ENCODE measurements around the gene BAIAP2. TPM values are rescaled to one million over a fixed set of nuclear protein-coding genes. Genes with fewer than 3 reads are reported as not detected.
A peak's percentile ranks its signal among the peaks of the same experiment; 100 is the strongest.

The BAIAP2 gene
- total and polyA plus RNA-seq, 3 experiments from 2014 or later, result 5.3 to 8.8 (median 6.6) TPM

- Histone ChIP-seq H3K4me1 (ENCODE audit: insufficient read depth, low read length) (peaks cover 51% of the 10 kb centered on the region), H3K27ac (ENCODE audit: low read depth, low read length) (peak overlapping the region; percentile 76), H3K27me3 (ENCODE audit: insufficient read depth, low read length, poor library complexity, severe bottlenecking) (no peaks in the 10 kb centered on the region), H3K4me3 (ENCODE audit: low read length) (peak overlapping the region; percentile 47), H3K9me3 (ENCODE audit: low read length) (no peaks in the 10 kb centered on the region), H3K36me3 (ENCODE audit: insufficient read depth, low read length) (no peaks in the 10 kb centered on the region)
- Mint-ChIP-seq H3K36me3 (no peaks in the 10 kb centered on the region), H3K4me1 (peaks cover 27 to 65% (median 42%) of the 10 kb centered on the region in 3 donors), H3K9me3 (peaks cover 0 to 2% (median 0%) of the 10 kb centered on the region in 5 donors), H3K27me3 (peaks cover 0 to 2% of the 10 kb centered on the region in 2 donors), H3K4me3 (peak overlapping the region; percentile 45 to 88 (median 74)), H3K27ac (peak overlapping the region; percentile 79 to 98 (median 92))
- POLR2A ChIA-PET, result interaction anchor here (1.4 kb wide), 1 partner anchor 59 kb away, joined by 5 read pairs; no protein-coding TSS in a partner anchor
- peak; percentile 75 to 96 (median 86) for DNase-seq
- CTCF ChIA-PET, result interaction anchor here (0.7 to 2.5 kb wide), 5 partner anchors 9 to 520 kb away, joined by 3 to 11 read pairs (median 4); no protein-coding TSS in a partner anchor
Observed at GRCh38 chr17:81094509-81095382, 59.8 kb downstream of the BAIAP2 start.

GRCh38 chr17:81095383-81095762 lies 60.4 kb downstream of the BAIAP2 start:
- ChIA-PET POLR2A (interaction anchor here (1.4 kb wide), 1 partner anchor 60 kb away, joined by 5 read pairs; no protein-coding TSS in a partner anchor), CTCF (interaction anchor here (1.0 to 2.5 kb wide), 4 partner anchors 59 to 77 kb away, joined by 3 to 11 read pairs (median 6); no protein-coding TSS in a partner anchor)
- Histone ChIP-seq H3K4me1 (ENCODE audit: insufficient read depth, low read length) (peaks cover 51% of the 10 kb centered on the region), H3K36me3 (ENCODE audit: insufficient read depth, low read length) (no peaks in the 10 kb centered on the region), H3K27me3 (ENCODE audit: insufficient read depth, low read length, poor library complexity, severe bottlenecking) (no peaks in the 10 kb centered on the region), H3K4me3 (ENCODE audit: low read length) (peak overlapping the region; percentile 43), H3K27ac (ENCODE audit: low read depth, low read length) (peak overlapping the region; percentile 76), H3K9me3 (ENCODE audit: low read length) (no peaks in the 10 kb centered on the region)
- Mint-ChIP-seq H3K4me1 (peaks cover 27 to 62% (median 41%) of the 10 kb centered on the region in 3 donors), H3K36me3 (no peaks in the 10 kb centered on the region), H3K27me3 (peaks cover 0 to 3% of the 10 kb centered on the region in 2 donors), H3K27ac (peak overlapping the region in 7 of 8 donors; percentile 79 to 98 (median 93)), H3K4me3 (peak overlapping the region; percentile 30 to 88 (median 74)), H3K9me3 (peaks cover 0 to 2% (median 0%) of the 10 kb centered on the region in 5 donors)
- DNase-seq, result peak in 4 of 5 donors; percentile 21 to 68 (median 32)

- ChIA-PET POLR2A (no interaction called here), CTCF (interaction anchor here (0.7 to 3.9 kb wide), 6 partner anchors 8 to 110 kb away, joined by 3 to 30 read pairs (median 5); no protein-coding TSS in a partner anchor)
- Mint-ChIP-seq H3K36me3 (no peaks in the 10 kb centered on the region), H3K4me1 (peaks cover 27 to 59% (median 36%) of the 10 kb centered on the region in 3 donors), H3K27me3 (peaks cover 0 to 3% of the 10 kb centered on the region in 2 donors), H3K9me3 (peaks cover 0 to 2% (median 0%) of the 10 kb centered on the region in 5 donors), H3K27ac (peak overlapping the region in 6 of 8 donors; percentile 17 to 97 (median 44)), H3K4me3 (peak overlapping the region in 3 of 7 donors; percentile 23 to 56 (median 44))
- no peaks in the 10 kb centered on the region for H3K9me3 ChIP-seq (ENCODE audit: low read length)
- peak overlapping the region; percentile 31 for H3K27ac ChIP-seq (ENCODE audit: low read depth, low read length)
- H3K4me1 ChIP-seq (ENCODE audit: insufficient read depth, low read length), result peaks cover 54% of the 10 kb centered on the region
- no peaks in the 10 kb centered on the region for H3K36me3 ChIP-seq (ENCODE audit: insufficient read depth, low read length)
- no peaks in the 10 kb centered on the region for H3K27me3 ChIP-seq (ENCODE audit: insufficient read depth, low read length, poor library complexity, severe bottlenecking)
- no peak for DNase-seq
- H3K4me3 ChIP-seq (ENCODE audit: low read length), result no peak overlapping the region
Observed at GRCh38 chr17:81096741-81097133, 61.8 kb downstream of the BAIAP2 start.

- Mint-ChIP-seq H3K4me1 (peaks cover 27 to 58% (median 36%) of the 10 kb centered on the region in 3 donors), H3K27me3 (peaks cover 0 to 3% of the 10 kb centered on the region in 2 donors), H3K9me3 (peaks cover 0 to 2% (median 0%) of the 10 kb centered on the region in 5 donors), H3K4me3 (peak overlapping the region in 3 of 7 donors; percentile 41 to 55 (median 44)), H3K36me3 (no peaks in the 10 kb centered on the region), H3K27ac (peak overlapping the region in 2 of 8 donors; percentile 17 to 97)
- Histone ChIP-seq H3K27me3 (ENCODE audit: insufficient read depth, low read length, poor library complexity, severe bottlenecking) (no peaks in the 10 kb centered on the region), H3K4me1 (ENCODE audit: insufficient read depth, low read length) (peaks cover 54% of the 10 kb centered on the region), H3K4me3 (ENCODE audit: low read length) (no peak overlapping the region), H3K9me3 (ENCODE audit: low read length) (no peaks in the 10 kb centered on the region), H3K27ac (ENCODE audit: low read depth, low read length) (peak overlapping the region; percentile 59), H3K36me3 (ENCODE audit: insufficient read depth, low read length) (no peaks in the 10 kb centered on the region)
- ChIA-PET CTCF (interaction anchor here (0.6 to 3.9 kb wide), 12 partner anchors 9 to 111 kb away, joined by 3 to 30 read pairs (median 4); no protein-coding TSS in a partner anchor), POLR2A (no interaction called here)
- peak; percentile 27 to 82 (median 52) for DNase-seq
Observed at GRCh38 chr17:81097134-81097942, 62.4 kb downstream of the BAIAP2 start.

GRCh38 chr17:81097943-81098308 lies 63.0 kb downstream of the BAIAP2 start:
- Mint-ChIP-seq H3K27ac (peak overlapping the region in 1 of 8 donors; percentile 22), H3K4me3 (no peak overlapping the region), H3K27me3 (peaks cover 0 to 3% of the 10 kb centered on the region in 2 donors), H3K4me1 (peaks cover 27 to 55% (median 34%) of the 10 kb centered on the region in 3 donors), H3K36me3 (no peaks in the 10 kb centered on the region), H3K9me3 (peaks cover 0 to 2% (median 0%) of the 10 kb centered on the region in 5 donors)
- CTCF ChIA-PET, result interaction anchor here (0.6 to 3.9 kb wide), 9 partner anchors 19 to 109 kb away, joined by 3 to 30 read pairs (median 6); no protein-coding TSS in a partner anchor
- H3K36me3 ChIP-seq (ENCODE audit: insufficient read depth, low read length), result no peaks in the 10 kb centered on the region
- POLR2A ChIA-PET, result no interaction called here
- no peak for DNase-seq
- peaks cover 54% of the 10 kb centered on the region for H3K4me1 ChIP-seq (ENCODE audit: insufficient read depth, low read length)
- no peaks in the 10 kb centered on the region for H3K9me3 ChIP-seq (ENCODE audit: low read length)
- H3K27me3 ChIP-seq (ENCODE audit: insufficient read depth, low read length, poor library complexity, severe bottlenecking), result no peaks in the 10 kb centered on the region
- H3K27ac ChIP-seq (ENCODE audit: low read depth, low read length), result no peak overlapping the region
- H3K4me3 ChIP-seq (ENCODE audit: low read length), result no peak overlapping the region

GRCh38 chr17:81099888-81100287 lies 64.9 kb downstream of the BAIAP2 start:
- peaks cover 41% of the 10 kb centered on the region for H3K4me1 ChIP-seq (ENCODE audit: insufficient read depth, low read length)
- H3K9me3 Mint-ChIP-seq, result no peaks in the 10 kb centered on the region
- H3K4me3 Mint-ChIP-seq, result no peak overlapping the region
- POLR2A ChIA-PET, result no interaction called here
- H3K27me3 Mint-ChIP-seq, result peaks cover 0 to 1% of the 10 kb centered on the region in 2 donors
- H3K27ac ChIP-seq (ENCODE audit: low read depth, low read length), result no peak overlapping the region
- H3K9me3 ChIP-seq (ENCODE audit: low read length), result no peaks in the 10 kb centered on the region
- peak overlapping the region in 1 of 8 donors; percentile 86 for H3K27ac Mint-ChIP-seq
- CTCF ChIA-PET, result interaction anchor here (1.0 to 3.9 kb wide), 3 partner anchors 75 to 672 kb away, joined by 3 to 30 read pairs (median 6); no protein-coding TSS in a partner anchor
- H3K36me3 Mint-ChIP-seq, result no peaks in the 10 kb centered on the region
- H3K36me3 ChIP-seq (ENCODE audit: insufficient read depth, low read length), result no peaks in the 10 kb centered on the region
- H3K4me1 Mint-ChIP-seq, result peaks cover 18 to 38% (median 23%) of the 10 kb centered on the region in 3 donors
- no peaks in the 10 kb centered on the region for H3K27me3 ChIP-seq (ENCODE audit: insufficient read depth, low read length, poor library complexity, severe bottlenecking)
- no peak overlapping the region for H3K4me3 ChIP-seq (ENCODE audit: low read length)
- no peak for DNase-seq

- H3K4me3 Mint-ChIP-seq, result peak overlapping the region in 1 of 7 donors; percentile 66
- peaks cover 0 to 1% of the 10 kb centered on the region in 2 donors for H3K27me3 Mint-ChIP-seq
- no peak for DNase-seq
- H3K36me3 Mint-ChIP-seq, result no peaks in the 10 kb centered on the region
- H3K9me3 Mint-ChIP-seq, result no peaks in the 10 kb centered on the region
- ChIA-PET CTCF (interaction anchor here (1.0 to 3.9 kb wide), 2 partner anchors 76 to 673 kb away, joined by 3 to 30 read pairs; no protein-coding TSS in a partner anchor), POLR2A (no interaction called here)
- no peaks in the 10 kb centered on the region for H3K27me3 ChIP-seq (ENCODE audit: insufficient read depth, low read length, poor library complexity, severe bottlenecking)
- peaks cover 13 to 30% (median 15%) of the 10 kb centered on the region in 3 donors for H3K4me1 Mint-ChIP-seq
- H3K27ac ChIP-seq (ENCODE audit: low read depth, low read length), result no peak overlapping the region
- H3K27ac Mint-ChIP-seq, result no peak overlapping the region
- H3K36me3 ChIP-seq (ENCODE audit: insufficient read depth, low read length), result no peaks in the 10 kb centered on the region
- peaks cover 34% of the 10 kb centered on the region for H3K4me1 ChIP-seq (ENCODE audit: insufficient read depth, low read length)
- H3K9me3 ChIP-seq (ENCODE audit: low read length), result no peaks in the 10 kb centered on the region
- no peak overlapping the region for H3K4me3 ChIP-seq (ENCODE audit: low read length)
Observed at GRCh38 chr17:81100668-81101067, 65.7 kb downstream of the BAIAP2 start.
